Neural progenitor cell (in vitro differentiated cells): ENCODE measurements around the gene SLC6A18. TPM values are rescaled to one million over a fixed set of nuclear protein-coding genes. Genes with fewer than 3 reads are reported as not detected.

Source experiments
- DNase-seq: peaks from one replicate; pipeline ENCODE4 v3.0.0-alpha.2; 2016; ENCODE audit warnings: low spot score
- H2AFZ ChIP-seq: fragments of 200-600 bp; sonication (generic); replicated peaks from 2 replicates; pipeline ENCODE4 v1.6.1; 2016; ENCODE audit warnings: antibody characterized with exemption
- H3F3A ChIP-seq: fragments of 200-600 bp; sonication (generic); 2 replicates; pipeline ENCODE4 v1.6.1; 2016; ENCODE audit warnings: antibody characterized with exemption, low read depth
- H3K27ac ChIP-seq: fragments of 200-600 bp; sonication (generic); 2 replicates; pipeline ENCODE4 v1.5.1; 2016; ENCODE audit warnings: mild to moderate bottlenecking
- H3K27me3 ChIP-seq: fragments of 200-600 bp; sonication (generic); 2 replicates; pipeline ENCODE4 v1.6.1; 2016; ENCODE audit warnings: mild to moderate bottlenecking, moderate library complexity
- H3K36me3 ChIP-seq: fragments of 200-600 bp; sonication (generic); 2 replicates; pipeline ENCODE4 v1.5.1; 2016
- H3K4me1 ChIP-seq: fragments of 200-600 bp; sonication (generic); 2 replicates; pipeline ENCODE4 v1.6.1; 2016; ENCODE audit warnings: mixed run types
- H3K4me2 ChIP-seq: fragments of 200-600 bp; sonication (generic); 2 replicates; pipeline ENCODE4 v1.6.1; 2016
- H3K4me3 ChIP-seq: fragments of 200-600 bp; sonication (generic); 2 replicates; pipeline ENCODE4 v1.5.1; 2016
- H3K79me2 ChIP-seq: fragments of 200-600 bp; sonication (generic); 2 replicates; pipeline ENCODE4 v1.6.1; 2016; ENCODE audit warnings: low read depth
- H3K9ac ChIP-seq: fragments of 200-600 bp; sonication (generic); 2 replicates; pipeline ENCODE4 v1.6.1; 2016
- H3K9me3 ChIP-seq: fragments of 200-600 bp; sonication (generic); 2 replicates; pipeline ENCODE4 v1.5.1; 2016; ENCODE audit warnings: low read depth
- H4K20me1 ChIP-seq: fragments of 200-600 bp; sonication (generic); 2 replicates; pipeline ENCODE4 v1.6.1; 2016; ENCODE audit warnings: low read depth
- H3K27ac Mint-ChIP-seq: 3 replicates; pipeline ENCODE4 v1.8.0; 2021; ENCODE audit warnings: mixed read lengths
- H3K27me3 Mint-ChIP-seq: 2 replicates; pipeline ENCODE4 v1.8.0; 2022; ENCODE audit warnings: low read depth, mild to moderate bottlenecking, inconsistent platforms, moderate library complexity, mixed read lengths; ENCODE audit not compliant: insufficient read depth
- H3K36me3 Mint-ChIP-seq: 3 replicates; pipeline ENCODE4 v1.8.0; 2021; ENCODE audit warnings: mixed read lengths
- H3K4me1 Mint-ChIP-seq: 3 replicates; pipeline ENCODE4 v1.8.0; 2021; ENCODE audit warnings: mixed read lengths
- H3K4me3 Mint-ChIP-seq: 3 replicates; pipeline ENCODE4 v1.8.0; 2021; ENCODE audit warnings: mild to moderate bottlenecking, moderate library complexity, mixed read lengths
- H3K9me3 Mint-ChIP-seq: 3 replicates; pipeline ENCODE4 v1.8.0; 2020; ENCODE audit warnings: mixed read lengths
- CTCF ChIP-seq: fragments of 200-600 bp; sonication (generic); IDR thresholded peaks from 2 replicates; pipeline ENCODE4 v1.5.1; 2017; ENCODE audit warnings: antibody characterized with exemption, mild to moderate bottlenecking
- EZH2 ChIP-seq: fragments of 200-600 bp; sonication (generic); IDR thresholded peaks from 2 replicates; pipeline ENCODE4 v1.6.1; 2017; ENCODE audit warnings: antibody characterized with exemption, mild to moderate bottlenecking, moderate library complexity
- EZH2phosphoT487 ChIP-seq: fragments of 200-600 bp; sonication (generic); IDR thresholded peaks from 2 replicates; pipeline ENCODE4 v1.6.1; 2017; ENCODE audit warnings: antibody characterized with exemption
- total RNA-seq: library from RNA; depleted of rRNA; stranded (reverse); fragments of >200 nt; gene quantifications from 2 replicates; pipeline ENCODE4 v1.2.3, GENCODE V29; 2015; ENCODE audit warnings: low replicate concordance

SLC6A18 gene
- total RNA-seq, 1 donor from 2014 or later, result not detected

- Mint-ChIP-seq H3K9me3 (no peaks in the 10 kb centered on the region), H3K27me3 (peaks cover 3% of the 10 kb centered on the region), H3K27ac (peak overlapping the region; percentile 53), H3K4me1 (no peaks in the 10 kb centered on the region), H3K4me3 (no peak overlapping the region), H3K36me3 (no peaks in the 10 kb centered on the region)
- H3K4me1 ChIP-seq, result no peaks in the 10 kb centered on the region
- H3K27me3 ChIP-seq, result no peaks in the 10 kb centered on the region
- DNase-seq, result no peak
- no peak overlapping the region for H3K4me2 ChIP-seq
- H3K36me3 ChIP-seq, result no peaks in the 10 kb centered on the region
- no peak overlapping the region for H3K4me3 ChIP-seq
- TF ChIP-seq EZH2 (no peak), EZH2phosphoT487 (no peak), CTCF (no peak)
- no peaks in the 10 kb centered on the region for H3K9me3 ChIP-seq
- H3K9ac ChIP-seq, result no peak overlapping the region
- no peaks in the 10 kb centered on the region for H3F3A ChIP-seq
- H3K79me2 ChIP-seq, result no peaks in the 10 kb centered on the region
- H3K27ac ChIP-seq, result no peak overlapping the region
- no peaks in the 10 kb centered on the region for H4K20me1 ChIP-seq
- H2AFZ ChIP-seq, result no peak overlapping the region
Measured at GRCh38 chr5:1268666-1269065, 43.5 kb downstream of the SLC6A18 start.

GRCh38 chr5:1270426-1270825 is 45.2 kb downstream of the SLC6A18 start:
- no peak overlapping the region for H3K4me3 Mint-ChIP-seq
- no peaks in the 10 kb centered on the region for H3K36me3 ChIP-seq
- no peak overlapping the region for H2AFZ ChIP-seq
- no peaks in the 10 kb centered on the region for H3F3A ChIP-seq
- H3K4me2 ChIP-seq, result no peak overlapping the region
- no peak for DNase-seq
- H3K4me3 ChIP-seq, result no peak overlapping the region
- no peak overlapping the region for H3K27ac Mint-ChIP-seq
- no peaks in the 10 kb centered on the region for H3K9me3 Mint-ChIP-seq
- H4K20me1 ChIP-seq, result no peaks in the 10 kb centered on the region
- no peaks in the 10 kb centered on the region for H3K36me3 Mint-ChIP-seq
- H3K79me2 ChIP-seq, result no peaks in the 10 kb centered on the region
- no peaks in the 10 kb centered on the region for H3K27me3 ChIP-seq
- no peaks in the 10 kb centered on the region for H3K4me1 ChIP-seq
- H3K27me3 Mint-ChIP-seq, result peaks cover 3% of the 10 kb centered on the region
- no peak overlapping the region for H3K27ac ChIP-seq
- no peaks in the 10 kb centered on the region for H3K9me3 ChIP-seq
- TF ChIP-seq CTCF (no peak), EZH2phosphoT487 (no peak), EZH2 (no peak)
- no peaks in the 10 kb centered on the region for H3K4me1 Mint-ChIP-seq
- no peak overlapping the region for H3K9ac ChIP-seq

GRCh38 chr5:1270933-1271914 is 46.0 kb downstream of the SLC6A18 start:
- peaks cover 3% of the 10 kb centered on the region for H3K27me3 Mint-ChIP-seq
- H3K4me1 Mint-ChIP-seq, result no peaks in the 10 kb centered on the region
- H3K4me3 Mint-ChIP-seq, result no peak overlapping the region
- Histone ChIP-seq H3K9me3 (no peaks in the 10 kb centered on the region), H3K4me2 (no peak overlapping the region), H3F3A (no peaks in the 10 kb centered on the region), H3K4me1 (no peaks in the 10 kb centered on the region), H3K36me3 (no peaks in the 10 kb centered on the region), H3K27me3 (no peaks in the 10 kb centered on the region), H3K9ac (no peak overlapping the region), H3K79me2 (no peaks in the 10 kb centered on the region), H2AFZ (no peak overlapping the region), H4K20me1 (no peaks in the 10 kb centered on the region), H3K4me3 (no peak overlapping the region), H3K27ac (no peak overlapping the region)
- no peak for DNase-seq
- H3K9me3 Mint-ChIP-seq, result no peaks in the 10 kb centered on the region
- no peaks in the 10 kb centered on the region for H3K36me3 Mint-ChIP-seq
- TF ChIP-seq EZH2, result no peak
- no peak for TF ChIP-seq CTCF
- TF ChIP-seq EZH2phosphoT487, result no peak
- peak overlapping the region; percentile 53 for H3K27ac Mint-ChIP-seq
